HG03025 (cell line): ENCODE results near the gene LRRC71.

Experiments
- ATAC-seq: cut with Tn5 transposase; IDR thresholded peaks from one replicate; pipeline ENCODE4 v1.9.1; 2021; ENCODE audit warnings: mild to moderate bottlenecking, moderate library complexity; ENCODE audit not compliant: unreplicated experiment, low FRiP score

LRRC71 gene

DNA sequence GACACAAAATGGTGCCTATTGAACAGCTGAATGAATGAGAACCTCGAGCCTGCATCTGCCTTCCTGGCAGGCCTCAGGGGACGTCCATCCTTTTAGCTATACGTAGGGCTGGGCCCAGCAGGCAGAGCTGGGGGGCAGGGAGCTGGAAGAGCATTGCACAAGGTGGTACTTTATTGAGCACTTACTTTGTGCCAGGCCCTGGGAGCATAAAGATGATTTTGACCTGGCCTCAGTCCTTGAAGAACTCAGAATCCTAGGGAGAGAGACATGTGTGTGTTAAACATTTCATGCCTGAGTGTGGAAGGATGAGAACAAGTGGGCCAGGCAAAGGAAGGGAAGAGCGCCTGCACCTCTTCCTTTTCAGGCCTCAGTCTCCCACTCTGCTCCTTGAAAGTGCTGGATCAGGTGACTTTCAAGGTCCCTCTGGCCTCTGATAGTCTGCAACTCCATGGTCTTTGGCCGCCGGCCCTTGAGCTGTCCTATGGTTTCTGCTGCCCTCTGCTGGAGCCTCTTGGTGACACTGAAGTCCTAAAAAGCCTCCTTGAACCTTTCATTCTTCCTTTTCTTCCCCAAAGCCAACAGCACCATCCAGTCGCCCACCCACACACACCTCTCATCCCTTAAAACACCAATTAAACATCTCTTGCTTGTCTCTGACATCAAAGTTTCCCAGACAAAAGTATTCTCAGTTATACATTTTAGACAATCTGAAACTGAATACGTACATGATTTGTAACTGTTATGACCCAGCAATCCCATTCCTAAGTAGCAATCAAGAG is 30.4 kb upstream of the LRRC71 start:
- no peak for ATAC-seq

DNA sequence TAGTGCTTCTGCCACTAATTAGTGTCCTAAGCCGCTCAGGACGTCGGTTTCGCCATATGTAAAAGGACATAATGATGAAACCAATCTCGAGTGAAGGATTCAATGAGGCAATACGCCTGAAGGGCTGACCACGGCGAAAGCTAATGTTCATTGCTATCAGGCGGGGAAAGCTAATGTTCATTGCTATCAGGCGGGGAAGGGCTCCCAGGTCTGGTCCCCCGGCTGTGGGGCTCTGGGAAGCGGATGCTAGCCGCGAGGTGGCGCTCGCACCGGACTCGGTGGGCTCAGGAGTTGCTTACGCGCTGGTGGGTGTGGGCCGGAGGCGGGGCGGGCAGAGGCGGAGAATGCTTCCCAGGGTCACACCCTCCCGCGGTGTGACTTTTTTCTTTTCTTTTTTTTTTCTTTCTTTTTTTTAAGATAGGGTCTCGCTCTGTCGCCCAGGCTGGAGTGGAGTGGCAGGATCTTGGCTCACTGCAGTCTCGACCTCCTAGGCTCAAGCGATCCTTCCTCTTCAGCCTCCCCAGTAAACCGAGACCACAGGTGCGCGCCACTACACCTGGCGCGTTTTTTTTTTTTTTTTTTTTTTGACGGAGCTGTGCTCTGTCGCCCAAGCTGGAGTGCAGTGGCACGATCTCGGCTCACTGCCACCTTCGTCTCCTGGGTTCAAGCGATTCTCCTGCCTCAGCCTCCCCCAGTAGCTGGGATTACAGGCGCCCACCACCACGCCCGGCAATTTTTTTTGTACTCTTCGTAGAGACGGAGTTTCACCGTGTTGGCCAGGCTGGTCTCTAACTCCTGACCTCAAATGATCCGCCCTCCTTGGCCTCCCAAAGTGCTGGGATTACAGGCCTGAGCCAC is 28.0 kb upstream of the LRRC71 start:
- ATAC-seq, result no peak

DNA sequence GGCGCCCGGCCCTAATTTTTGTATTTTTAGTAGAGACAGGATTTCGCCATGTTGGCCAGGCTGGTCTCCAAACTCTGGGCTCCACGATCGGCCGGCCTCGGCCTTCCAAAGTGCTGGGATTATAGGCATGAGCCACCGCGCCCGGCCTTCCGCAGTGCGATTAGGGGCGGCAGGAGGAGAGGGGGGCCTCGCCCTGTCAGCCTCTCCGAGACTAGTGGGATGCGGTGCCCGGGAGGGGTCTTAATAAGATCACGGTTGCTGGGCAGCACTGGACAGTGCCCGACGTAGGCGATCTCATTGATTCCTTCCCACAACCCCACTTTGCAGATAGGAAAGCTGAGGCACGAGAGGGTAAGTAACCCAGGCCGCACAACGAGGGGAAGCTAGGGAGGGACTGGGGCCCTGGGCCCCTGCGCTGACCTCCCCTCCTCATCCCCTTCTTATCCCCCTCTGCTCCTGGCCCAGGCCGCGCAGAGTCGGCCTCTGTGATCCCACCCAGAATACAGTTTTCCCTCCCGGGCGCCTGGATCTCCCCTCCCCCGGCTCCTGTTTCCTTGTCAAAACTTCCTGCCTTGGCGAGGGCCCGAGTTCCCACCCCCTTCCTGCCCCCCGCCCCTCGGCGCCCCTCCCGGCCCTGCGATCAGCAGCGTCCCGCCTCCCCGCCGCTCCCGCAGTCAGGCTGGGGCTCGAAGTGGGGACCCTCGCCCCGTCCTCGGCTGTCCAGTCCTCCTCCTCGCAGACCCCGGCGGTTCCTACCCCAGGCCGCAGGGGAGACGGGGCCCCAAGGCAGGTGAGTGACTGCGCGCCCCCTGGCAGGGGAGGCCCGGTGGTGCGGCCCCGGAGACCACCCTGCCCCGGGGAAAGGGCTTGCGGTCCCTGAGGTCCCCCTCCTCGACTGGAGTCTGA is 27.1 kb upstream of the LRRC71 start, which contains the start of gene PEAR1:
TSS of gene PEAR1 (plus strand) at position 671 of the 906 bp plus-strand sequence. CDS start 10,209 bp downstream, outside the sequence.
- no peak for ATAC-seq

DNA sequence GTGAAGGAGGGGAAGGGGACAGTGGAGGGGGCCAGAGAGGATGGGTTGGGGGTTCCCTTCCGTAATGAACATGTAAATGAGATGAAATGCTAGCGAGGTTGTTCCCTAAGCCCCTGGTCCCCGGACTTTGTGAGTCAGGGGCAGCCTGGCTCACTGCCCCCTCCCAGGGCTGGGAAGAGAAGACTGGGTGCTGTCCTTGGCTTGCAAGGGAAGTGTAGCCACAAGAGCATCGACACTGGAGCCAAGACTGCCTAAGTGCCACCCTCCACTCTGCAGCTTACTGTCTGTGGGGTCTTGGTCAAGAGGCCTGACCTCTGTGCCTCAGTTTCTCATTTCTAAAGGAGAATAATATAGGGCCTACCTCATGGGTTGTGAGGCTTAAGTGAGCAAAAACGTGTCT is 26.4 kb upstream of the LRRC71 start:
- ATAC-seq, result no peak

DNA sequence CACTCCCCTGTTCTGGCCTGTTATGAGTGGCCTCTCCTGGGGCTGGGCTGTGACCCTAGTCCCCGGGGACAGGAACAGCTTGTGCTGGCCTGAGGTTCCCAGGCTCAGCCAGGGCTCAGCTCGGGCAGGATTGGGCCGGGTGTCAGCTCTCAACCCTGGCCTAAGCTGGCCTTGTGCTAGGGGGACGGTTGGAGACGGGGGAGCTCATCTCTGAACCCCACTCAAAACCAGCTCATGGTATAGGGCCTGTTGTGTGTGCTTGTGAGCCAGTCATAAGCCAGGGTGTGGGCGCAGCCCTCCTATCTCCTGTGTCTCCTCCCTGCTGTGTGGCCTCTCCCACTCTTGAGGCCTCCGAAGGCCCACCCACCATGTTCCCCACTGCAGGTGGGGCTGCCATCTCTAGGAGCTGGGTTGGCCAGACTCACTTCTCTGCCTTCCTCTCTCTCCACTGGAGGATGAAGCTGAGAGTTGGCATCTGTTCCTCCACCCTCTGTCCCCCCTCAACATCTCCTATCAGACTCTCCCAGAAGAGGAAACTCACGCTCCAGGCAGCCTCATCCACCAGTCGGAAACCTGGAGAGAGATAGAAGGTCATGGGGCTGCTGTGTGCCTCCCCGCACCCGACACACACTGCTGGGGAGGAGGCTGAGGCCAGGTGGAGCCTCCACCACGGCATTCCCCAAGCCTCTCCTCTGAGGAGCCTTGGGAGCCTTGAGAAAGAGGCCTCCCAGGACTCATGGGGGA is 25.5 kb upstream of the LRRC71 start:
- ATAC-seq, result no peak

DNA sequence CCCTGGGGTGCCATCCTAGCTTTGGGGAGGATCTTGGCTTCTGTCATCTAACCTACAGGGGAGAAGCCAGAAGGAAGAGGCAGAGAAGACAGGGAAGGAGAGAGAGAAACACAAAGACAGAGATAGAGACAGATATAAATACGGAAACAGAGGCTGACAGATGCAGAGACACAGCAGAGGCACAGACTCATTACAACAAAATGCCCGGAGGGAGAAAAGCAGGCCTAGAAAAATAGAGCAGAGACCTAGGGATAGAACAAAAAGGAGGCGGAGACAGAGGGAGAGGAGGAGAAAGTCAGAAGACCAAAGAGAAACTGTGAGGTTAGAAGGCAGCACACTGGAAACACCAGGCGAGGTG is 25.0 kb upstream of the LRRC71 start:
- ATAC-seq, result no peak

DNA sequence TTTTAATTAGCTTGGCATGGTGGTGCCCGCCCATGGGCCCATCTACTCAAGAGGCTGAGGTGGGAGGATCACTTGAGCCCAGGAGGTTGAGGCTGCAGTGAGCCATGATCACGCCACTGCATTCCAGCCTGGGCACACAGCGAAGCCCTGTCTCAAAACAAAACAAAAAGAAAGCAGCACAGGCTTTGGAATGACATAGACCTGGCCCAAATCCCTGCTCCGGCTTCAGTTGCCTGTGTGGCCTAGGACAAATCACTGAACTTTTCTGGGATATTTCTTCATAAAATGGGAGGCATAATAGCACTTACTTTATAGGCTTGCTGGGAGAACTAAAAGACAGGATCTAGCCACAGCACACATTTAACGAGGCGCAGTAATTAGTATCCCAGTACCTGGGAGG is 24.5 kb upstream of the LRRC71 start:
- no peak for ATAC-seq

DNA sequence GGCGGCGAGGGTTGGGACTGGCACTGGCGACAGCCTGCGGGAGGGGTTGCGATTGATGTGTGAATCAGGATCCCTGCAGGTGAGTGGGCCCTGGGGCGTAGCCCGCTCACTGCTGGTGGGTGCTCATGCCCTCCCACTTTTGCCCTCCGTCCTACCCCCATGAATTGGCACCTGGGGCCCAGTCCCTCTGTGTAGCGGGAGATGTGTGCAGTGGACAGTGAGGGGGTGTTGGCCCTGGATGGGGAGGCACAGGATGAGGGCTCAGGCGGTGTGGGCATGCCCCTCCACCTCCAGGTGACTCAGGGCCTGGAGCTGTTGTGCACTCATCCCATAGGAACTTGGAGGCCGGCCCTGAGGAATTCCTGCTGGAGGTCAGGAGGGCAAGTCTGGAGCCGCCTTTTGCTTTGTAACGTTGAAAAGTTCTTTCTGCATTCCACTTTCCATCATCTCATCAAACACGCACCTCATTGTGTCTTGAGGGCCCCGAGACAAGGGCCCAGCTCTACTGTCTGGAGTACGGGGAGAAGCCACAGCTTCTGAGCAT is 23.9 kb upstream of the LRRC71 start:
- no peak for ATAC-seq

DNA sequence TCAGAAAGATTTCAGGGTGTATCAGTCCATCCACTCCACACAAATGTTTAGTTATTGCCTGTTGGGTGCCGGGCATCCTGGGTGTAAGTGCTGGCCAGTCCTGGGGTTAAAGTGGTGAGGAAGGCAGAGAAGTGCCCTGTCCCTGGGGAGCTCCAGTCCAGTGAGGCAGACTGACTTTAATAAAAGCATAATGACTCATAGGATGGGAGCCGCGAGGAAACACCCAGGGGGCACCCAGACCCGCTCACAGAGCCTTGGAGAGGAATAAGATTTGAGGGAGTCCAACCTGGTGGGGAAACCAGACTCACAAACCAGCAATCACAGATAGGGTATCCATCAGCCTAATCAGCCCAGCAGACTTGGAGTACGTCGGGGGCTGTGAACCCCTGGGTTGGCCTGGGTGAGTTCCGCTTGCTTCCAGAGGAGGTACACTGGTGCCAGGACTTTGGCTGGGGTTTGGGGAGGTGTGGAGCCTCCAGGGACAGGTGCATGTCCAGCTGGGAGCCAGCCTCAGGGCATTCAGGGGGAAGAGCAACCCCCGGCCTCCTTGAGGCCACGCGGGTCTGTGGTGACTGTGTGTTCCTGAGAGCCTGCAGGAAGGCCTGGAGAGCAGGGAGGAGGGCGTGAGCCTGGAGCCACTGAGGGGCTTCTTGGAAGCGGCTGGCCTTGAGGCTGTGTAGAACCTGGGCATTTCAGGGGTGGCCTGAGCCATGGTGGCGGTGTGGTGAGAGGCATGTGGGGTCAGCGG is 23.2 kb upstream of the LRRC71 start:
- no peak for ATAC-seq

DNA sequence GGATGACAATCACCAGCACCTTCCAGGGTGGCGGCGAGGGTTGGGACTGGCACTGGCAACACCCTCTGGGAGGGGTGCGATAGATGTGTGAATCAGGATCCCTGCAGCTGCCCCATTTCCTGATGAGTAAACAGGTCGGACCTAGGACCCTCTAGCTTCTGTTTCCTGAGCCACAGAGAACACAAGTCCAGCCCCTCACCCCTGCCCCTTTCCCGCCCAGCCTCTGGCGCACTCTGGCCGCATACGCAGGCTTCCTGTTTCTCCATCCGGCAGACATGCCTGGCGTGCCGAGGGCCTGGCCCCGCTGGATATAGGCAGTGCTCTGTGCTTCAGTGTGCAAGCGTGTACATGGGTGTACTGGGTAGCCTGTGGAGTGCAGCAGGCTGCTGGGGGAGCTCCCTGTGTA is 22.3 kb upstream of the LRRC71 start:
- no peak for ATAC-seq

DNA sequence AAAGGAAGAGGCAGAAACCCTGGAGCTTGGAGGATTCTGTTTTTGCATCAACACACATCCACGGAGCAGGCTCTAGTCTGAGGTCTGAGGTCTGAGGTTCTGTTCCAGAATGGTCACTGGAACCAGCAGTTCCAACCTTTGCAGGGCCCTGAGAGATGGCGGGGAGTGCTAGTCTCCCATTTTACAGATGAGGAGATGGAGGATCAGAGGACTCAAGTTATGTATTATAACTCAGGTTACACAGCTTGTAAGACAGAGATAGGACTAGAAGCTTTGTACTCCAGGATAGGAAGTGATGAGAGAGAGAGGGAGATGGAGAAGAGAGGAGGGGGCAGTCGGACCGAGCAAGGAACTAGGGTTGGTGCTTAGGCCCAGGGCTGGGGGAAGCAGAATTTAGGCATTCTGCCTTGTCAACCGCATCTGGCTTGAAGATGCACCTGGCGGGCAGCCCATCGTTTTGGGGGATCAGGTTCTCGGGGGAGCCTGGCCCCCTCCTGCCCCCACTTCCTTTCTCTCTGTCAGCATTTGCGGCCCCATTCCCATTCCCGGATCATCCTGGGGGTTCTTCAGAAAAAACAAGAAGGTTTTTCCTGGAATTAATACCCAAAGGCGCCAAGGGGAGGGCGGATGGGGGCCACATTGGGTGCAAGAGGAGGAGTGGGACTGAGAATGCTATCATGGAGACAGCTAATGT is 21.3 kb upstream of the LRRC71 start:
- ATAC-seq, result no peak

DNA sequence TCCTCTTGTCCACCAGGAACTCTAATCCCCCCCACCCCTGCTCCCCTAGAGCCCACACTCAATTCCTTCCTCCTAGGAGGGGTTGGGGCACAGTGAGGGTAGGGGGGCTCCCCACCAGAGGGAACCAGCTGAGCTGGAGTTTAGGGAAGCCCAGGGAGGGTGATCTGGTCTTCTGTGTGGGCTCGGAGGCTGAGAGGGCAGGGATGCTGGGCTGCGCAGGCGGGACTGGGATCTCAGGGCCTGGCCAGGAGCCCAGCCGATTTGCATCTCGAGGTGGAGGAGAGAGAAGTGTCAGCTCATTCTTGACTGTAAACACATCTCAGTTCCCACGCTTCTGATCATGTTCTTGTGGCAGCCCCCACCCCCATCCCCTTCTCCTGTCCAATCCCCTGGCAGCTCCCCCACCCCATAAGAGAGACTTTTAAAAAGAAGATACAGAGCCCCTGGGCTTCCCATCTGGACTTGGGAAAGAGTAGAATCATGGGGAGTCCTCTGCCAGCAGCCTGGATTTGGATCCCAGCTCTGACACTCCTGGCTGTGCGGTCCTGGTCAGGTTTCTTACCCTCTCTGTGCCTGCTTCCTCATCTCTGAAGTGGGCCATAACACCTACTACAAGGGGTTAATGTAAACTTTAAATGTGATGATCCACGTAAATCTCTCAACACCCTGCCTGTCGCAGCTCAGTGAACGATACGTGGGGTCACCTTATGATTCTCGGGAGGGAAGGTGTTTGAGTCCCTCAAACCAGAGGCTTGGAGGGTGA is 20.3 kb upstream of the LRRC71 start:
- no peak for ATAC-seq

DNA sequence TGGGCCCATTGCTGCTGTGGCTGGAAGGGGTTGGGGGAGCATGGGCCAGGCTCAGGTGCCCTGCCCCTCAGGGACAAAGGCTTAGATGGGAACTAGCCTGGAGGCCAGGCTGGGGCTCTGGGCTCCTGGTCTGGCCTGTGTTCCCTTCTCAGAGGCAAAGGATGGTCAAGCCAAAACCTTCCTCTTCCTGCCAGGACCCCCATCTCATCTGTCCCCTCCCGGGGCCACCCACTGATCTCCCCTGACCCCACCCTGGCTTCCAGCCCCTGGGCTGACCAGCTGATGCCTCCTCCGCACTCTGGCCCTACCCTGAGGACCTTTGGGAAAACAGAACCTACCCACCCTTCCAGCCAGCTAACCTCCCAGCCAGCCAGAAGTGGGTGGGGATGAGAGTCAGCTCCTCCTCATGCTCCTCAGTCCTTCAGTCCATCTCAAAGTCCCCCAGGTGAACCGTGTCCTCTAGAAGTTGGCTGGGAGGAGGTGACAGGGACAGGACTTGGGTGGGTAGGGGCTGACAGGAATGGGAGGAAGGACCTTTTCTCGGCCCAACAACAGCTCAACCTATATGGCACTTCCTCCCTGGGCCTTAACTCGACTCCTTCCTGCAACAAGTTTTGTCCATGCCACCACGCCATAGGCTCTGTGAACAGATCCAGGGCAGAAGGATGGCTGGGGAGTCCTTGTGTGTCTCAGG is 19.4 kb upstream of the LRRC71 start:
- ATAC-seq, result no peak

DNA sequence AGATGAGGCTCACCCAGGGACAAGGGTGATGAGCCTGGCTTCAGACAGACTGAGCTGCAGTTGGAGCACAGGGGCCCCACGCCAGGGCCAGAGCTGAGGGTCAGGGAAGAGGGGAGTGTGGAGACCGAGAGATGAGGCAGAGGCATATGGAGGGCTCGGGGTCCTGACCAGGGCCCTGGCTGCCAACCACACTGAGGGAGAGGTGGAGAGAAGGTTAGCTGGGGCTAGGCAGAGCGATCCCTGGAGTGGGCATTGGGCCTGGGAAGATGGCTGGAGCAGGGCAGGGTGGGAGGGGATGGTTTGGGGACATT is 18.9 kb upstream of the LRRC71 start:
- no peak for ATAC-seq

DNA sequence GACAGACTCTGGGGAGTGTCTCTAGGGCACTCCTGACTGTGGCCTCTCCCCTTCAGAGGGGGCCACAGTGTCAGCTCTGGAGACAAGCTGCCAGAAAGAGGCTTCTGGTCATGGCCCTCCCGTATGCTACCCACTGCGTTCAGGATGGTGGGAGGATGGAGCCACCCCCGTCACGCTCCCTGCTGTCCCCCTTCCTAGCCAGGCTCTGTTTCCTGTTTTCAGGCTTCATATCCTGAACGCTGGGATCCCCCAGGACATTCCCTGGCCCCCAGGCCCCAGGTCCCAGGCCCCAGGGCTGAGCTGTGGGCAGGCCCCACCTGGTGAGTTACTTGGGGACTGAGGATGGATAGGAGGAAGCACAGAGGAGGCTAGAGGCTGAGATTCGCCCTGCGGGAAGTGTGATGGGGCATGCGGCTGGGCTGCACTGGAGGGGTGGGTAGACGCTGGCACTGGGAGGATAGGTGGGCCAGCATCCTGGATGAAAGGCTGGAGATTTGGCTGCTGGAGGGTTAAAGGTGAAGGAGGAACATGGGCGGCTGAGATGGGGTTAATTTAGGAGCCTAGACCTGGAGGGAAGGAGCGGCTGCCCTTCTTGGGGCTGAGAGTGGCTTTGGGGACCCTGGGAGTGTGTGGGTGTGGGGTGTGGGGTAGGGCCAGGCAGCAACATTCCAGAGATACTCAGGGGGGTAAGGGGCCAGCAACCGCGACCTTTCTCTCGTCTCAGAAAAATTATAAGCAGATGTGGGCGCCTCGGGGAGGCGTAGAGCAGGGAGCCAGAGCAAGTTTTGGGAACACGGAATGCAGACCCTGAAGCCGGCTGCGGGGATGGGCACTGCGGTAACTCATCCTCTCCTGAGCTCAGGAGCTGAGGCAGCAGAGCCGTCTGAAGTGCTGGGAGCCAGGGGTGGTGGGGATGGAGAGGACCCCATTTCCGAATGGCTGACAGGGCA is 18.2 kb upstream of the LRRC71 start:
- ATAC-seq, result no peak

DNA sequence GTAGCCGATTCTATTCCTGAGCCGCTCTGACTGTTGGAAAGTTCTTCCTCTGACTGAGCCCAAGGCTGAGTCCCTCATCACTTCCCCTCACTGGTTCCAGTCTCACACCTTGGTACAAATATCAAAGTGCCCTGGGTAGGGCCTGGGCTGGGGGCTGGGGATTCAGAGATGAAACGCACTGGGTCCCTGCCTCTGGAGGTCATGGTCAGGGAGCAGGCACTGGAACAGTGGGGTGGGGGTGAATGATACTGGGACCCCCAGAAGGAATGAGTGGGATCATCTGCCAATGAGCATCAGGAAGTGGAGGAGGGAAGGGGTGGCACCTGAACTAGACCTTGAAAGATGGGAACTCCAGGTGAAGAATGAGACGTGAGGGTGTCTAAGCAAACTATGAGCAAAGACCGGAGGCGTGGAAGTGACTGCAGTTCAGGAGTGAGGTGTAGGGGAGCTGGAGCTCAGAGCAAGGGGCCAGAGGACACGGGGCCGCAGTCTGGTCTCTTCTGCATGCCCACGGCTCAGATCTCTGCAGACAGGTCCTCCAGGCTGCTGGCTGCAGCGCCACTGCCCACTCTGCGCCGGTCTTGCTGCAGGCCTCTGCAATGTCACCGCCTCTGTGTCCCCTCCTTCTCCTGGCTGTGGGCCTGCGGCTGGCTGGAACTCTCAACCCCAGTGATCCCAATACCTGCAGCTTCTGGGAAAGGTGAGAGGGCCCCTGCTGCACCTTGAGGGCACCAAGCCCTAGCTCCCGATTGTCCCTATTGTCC is 16.9 kb upstream of the LRRC71 start:
- no peak for ATAC-seq
